RWPE1 (cell line): ENCODE measurements around the gene PRPS1L1.

Source experiments
- CTCF ChIA-PET: fragments of 350-600 bp; sonication (Branson Sonifier 250); formaldehyde crosslinking; extraction: SDS; loops from one replicate; lab custom pipeline; 2021; lab: Yijun Ruan, JAX
- POLR2A ChIA-PET: fragments of 400-600 bp; formaldehyde crosslinking; extraction: SDS; loops from one replicate; lab custom pipeline; 2020; ENCODE audit warnings: antibody characterized with exemption; ENCODE audit not compliant: low non-redundant PET; lab: Yijun Ruan, JAX
- DNase-seq: peaks from one replicate; pipeline ENCODE4 v3.0.0; 2012; ENCODE audit warnings: low spot score
- H3K27ac ChIP-seq: fragments of 450-650 bp; 2 replicates; pipeline ENCODE4 v1.5.1; 2017
- TF ChIP-seq, protein P1 (sequence below): fragments of 450-650 bp; conservative IDR thresholded peaks from 2 replicates; pipeline ENCODE4 v1.5.1; 2017; ENCODE audit warnings: low read depth, mild to moderate bottlenecking

Gene PRPS1L1

DNA sequence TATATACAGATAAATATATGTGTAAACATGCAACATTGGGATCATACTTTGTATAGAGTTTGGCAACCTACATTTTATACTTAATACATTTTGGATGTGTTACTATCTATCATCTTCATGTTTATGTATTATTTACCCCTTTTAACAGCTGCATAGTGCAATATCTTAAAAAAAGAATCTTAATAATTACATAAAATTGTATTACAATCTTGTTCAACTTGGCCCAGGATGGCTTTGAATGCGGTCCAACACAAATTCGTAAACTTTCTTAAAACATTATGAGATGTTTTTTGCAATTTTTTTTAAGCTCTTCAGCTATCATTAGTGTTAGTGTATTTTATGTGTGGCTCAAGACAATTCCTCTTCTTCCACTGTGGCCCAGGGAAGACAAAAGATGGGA, 26.3 kb upstream of the PRPS1L1 start:
- ChIA-PET POLR2A (no interaction called here), CTCF (no interaction called here)
- no peak for DNase-seq
- no peak overlapping the region for H3K27ac ChIP-seq
- TF ChIP-seq, protein P1, sequence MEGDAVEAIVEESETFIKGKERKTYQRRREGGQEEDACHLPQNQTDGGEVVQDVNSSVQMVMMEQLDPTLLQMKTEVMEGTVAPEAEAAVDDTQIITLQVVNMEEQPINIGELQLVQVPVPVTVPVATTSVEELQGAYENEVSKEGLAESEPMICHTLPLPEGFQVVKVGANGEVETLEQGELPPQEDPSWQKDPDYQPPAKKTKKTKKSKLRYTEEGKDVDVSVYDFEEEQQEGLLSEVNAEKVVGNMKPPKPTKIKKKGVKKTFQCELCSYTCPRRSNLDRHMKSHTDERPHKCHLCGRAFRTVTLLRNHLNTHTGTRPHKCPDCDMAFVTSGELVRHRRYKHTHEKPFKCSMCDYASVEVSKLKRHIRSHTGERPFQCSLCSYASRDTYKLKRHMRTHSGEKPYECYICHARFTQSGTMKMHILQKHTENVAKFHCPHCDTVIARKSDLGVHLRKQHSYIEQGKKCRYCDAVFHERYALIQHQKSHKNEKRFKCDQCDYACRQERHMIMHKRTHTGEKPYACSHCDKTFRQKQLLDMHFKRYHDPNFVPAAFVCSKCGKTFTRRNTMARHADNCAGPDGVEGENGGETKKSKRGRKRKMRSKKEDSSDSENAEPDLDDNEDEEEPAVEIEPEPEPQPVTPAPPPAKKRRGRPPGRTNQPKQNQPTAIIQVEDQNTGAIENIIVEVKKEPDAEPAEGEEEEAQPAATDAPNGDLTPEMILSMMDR: no peak

DNA sequence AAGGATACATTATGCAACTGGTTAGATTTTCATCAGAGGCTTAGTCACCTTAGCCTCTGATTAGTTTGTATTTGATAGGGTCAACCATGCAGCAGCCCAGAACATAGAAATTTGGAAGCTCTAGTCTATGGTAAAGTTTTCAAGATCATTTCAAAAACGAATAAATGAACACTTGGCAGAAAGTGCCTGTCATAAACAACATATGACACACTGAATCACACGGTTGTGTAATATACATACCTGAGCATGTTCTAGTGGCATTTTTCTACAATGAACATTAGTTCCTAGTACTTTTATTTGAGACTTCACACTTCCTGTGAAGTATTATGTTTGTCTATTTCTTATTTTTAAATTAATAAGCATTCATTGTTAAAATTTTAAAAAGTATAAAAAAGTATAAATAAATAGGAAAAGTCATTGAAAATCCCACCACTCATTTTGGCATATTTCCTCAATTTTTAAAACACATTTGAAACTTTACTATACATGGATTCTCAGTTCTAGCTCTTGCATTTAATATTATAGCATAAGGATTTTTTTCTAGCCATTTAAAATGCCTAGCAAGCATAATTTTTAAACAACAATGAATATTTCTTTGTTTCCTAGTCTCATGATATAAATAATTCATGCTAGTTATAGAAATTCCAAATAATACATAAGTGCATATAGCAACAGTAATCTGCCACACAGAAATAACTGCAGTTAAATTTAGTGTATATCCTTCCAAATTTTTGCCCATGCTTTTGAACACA, 25.7 kb upstream of the PRPS1L1 start:
- CTCF ChIA-PET: no interaction called here
- peak; percentile 51 for DNase-seq
- POLR2A ChIA-PET: no interaction called here
- TF ChIP-seq, protein P1: no peak
- H3K27ac ChIP-seq: no peak overlapping the region

DNA sequence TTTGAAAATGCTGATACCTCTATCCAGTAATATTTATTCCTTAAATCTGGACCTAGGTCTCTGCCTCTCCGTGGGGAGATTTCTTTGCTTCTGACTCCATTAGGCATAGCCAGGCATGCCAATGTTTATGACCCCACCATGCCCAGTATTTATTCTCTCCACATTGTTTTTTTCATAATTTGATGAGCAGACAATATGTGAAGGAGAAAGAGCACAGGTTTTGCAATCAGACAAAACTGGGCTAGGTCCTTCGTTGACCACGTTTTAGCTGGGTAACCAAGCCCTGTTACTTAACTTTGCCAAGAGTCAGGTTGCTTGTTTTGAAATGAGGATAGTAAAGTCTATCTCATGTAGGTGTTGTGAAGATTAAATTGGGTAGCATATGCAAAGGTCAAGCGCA, 21.6 kb upstream of the PRPS1L1 start:
- CTCF ChIA-PET: interaction anchor here (0.6 kb wide), 1 partner anchor 969 kb away, joined by 3 read pairs; no protein-coding TSS in a partner anchor
- H3K27ac ChIP-seq: no peak overlapping the region
- no peak for DNase-seq
- TF ChIP-seq, protein P1: no peak
- POLR2A ChIA-PET: no interaction called here

DNA sequence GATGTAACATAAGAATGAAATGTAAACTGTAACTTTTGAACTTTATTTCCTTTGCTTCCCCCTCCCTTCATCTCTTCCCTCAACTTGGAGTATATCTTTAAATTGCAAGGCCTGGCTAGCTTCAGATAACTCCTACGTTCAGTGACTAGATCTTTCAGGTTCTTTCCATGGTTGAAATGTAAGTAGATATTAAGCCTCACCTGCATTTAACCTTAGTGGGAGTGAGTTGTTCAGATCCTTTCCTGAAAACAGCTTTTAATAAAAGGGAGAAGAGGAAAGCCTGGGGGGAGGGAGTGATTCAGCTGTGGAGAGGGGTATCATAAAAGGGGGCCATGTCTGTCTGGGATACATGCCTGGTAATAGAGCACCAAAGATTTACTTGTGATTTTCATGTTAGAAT, 19.0 kb upstream of the PRPS1L1 start:
- no peak for DNase-seq
- ChIA-PET POLR2A (no interaction called here), CTCF (interaction anchor here (0.5 kb wide), 1 partner anchor 34 kb away, joined by 3 read pairs; no protein-coding TSS in a partner anchor)
- H3K27ac ChIP-seq: no peak overlapping the region
- TF ChIP-seq, protein P1: no peak

DNA sequence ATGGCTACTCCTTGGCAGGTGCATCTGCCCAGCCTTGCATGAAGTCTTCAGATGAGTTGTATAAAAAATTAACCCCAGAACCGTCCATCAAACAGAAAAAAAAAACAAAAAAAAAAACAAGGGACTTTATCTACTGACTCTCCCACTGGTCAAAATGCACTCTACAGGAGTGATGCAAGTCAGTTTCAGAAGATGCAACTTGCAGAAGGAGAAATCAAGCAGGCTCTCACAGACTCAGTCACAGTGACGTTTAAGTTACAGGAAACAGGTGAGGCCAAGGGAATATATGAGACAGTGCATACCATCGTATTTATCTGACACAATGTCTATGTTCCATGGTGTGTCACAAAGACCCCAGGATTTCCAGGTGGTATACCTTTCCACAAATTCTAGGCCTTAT, 17.5 kb upstream of the PRPS1L1 start:
- DNase-seq: no peak
- POLR2A ChIA-PET: no interaction called here
- CTCF ChIA-PET: interaction anchor here (0.7 kb wide), 2 partner anchors 36 to 316 kb away, joined by 3 to 6 read pairs; no protein-coding TSS in a partner anchor
- no peak overlapping the region for H3K27ac ChIP-seq
- TF ChIP-seq, protein P1: no peak

DNA sequence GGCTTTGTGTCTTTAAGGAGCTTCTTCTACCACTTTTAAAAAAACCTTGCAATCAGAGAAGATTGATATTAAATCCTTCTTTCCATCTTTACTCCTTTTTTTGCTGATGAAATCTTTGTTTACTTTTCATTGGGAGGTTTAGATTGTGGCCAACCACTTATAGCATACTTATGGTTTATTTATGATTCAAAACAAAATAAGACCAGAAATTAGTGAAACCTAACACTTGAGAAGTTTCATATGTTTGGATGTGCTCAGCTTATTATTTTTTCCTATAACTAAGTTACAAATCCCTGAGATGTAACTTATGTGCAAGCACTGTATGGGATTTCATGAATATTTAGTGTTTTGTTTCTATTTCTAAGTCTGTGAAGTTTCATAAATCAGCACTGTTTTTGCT, 13.5 kb upstream of the PRPS1L1 start:
- DNase-seq: no peak
- POLR2A ChIA-PET: no interaction called here
- no peak overlapping the region for H3K27ac ChIP-seq
- TF ChIP-seq, protein P1: no peak
- CTCF ChIA-PET: no interaction called here
